CD4-positive, alpha-beta memory T cell (primary cell): ENCODE measurements around the gene CYB5RL. TPM values are rescaled to one million over a fixed set of nuclear protein-coding genes. Genes with fewer than 3 reads are reported as not detected.
"Not testable (repeated sequence)": the region's sequence is repeated elsewhere in the genome, so short reads cannot be mapped to it uniquely, and the experiment has no call there.

Source experiments
- CTCF ChIA-PET: fragments of 350-600 bp; sonication (Branson Sonifier 250); formaldehyde crosslinking; loops from one replicate; lab custom pipeline; 2021; ENCODE audit warnings: inconsistent platforms; ENCODE audit not compliant: partially characterized antibody; lab: Charles Lee
- POLR2A ChIA-PET: fragments of 350-600 bp; sonication (Branson Sonifier 250); formaldehyde crosslinking; loops from one replicate; lab custom pipeline; 2021; ENCODE audit not compliant: partially characterized antibody; lab: Charles Lee
- DNase-seq, 5 donors: peaks; one replicate each; pipeline versions ENCODE4 v3.0.0 to v3.0.0-alpha.2; 2020 to 2022; ENCODE audit warnings: mixed read lengths in 1 of 5
- H3K27ac ChIP-seq: one replicate; pipeline ENCODE4 v1.7.0; 2013; ENCODE audit warnings: low read depth, low read length
- H3K27me3 ChIP-seq: 2 replicates; pipeline ENCODE4 v1.7.0; 2013; ENCODE audit warnings: mild to moderate bottlenecking, low read length, moderate library complexity; ENCODE audit not compliant: insufficient read depth
- H3K36me3 ChIP-seq: 2 replicates; pipeline ENCODE4 v1.7.0; 2013; ENCODE audit warnings: mild to moderate bottlenecking, low read length, moderate library complexity; ENCODE audit not compliant: insufficient read depth
- H3K4me1 ChIP-seq: 2 replicates; pipeline ENCODE4 v1.7.0; 2013; ENCODE audit warnings: mild to moderate bottlenecking, low read length, moderate library complexity; ENCODE audit not compliant: insufficient read depth
- H3K4me3 ChIP-seq, 2 donors: one replicate each; pipeline ENCODE4 v1.7.0; 2013; ENCODE audit warnings: low read length in 2 of 2, mild to moderate bottlenecking in 1 of 2
- H3K9me3 ChIP-seq, 2 donors: one replicate each; pipeline ENCODE4 v1.7.0; 2013; ENCODE audit warnings: low read length in 2 of 2, control low read depth in 1 of 2; ENCODE audit not compliant: control insufficient read depth in 1 of 2
- H3K27ac Mint-ChIP-seq, 7 donors: one replicate each; pipeline ENCODE4 v1.8.0; 2020 to 2021; ENCODE audit warnings: mixed read lengths in 7 of 7, mild to moderate bottlenecking in 6 of 7, inconsistent platforms in 3 of 7, moderate library complexity in 3 of 7
- H3K27me3 Mint-ChIP-seq, 2 donors: one replicate each; pipeline ENCODE4 v1.8.0; 2020 to 2021; ENCODE audit warnings: mixed read lengths in 2 of 2
- H3K36me3 Mint-ChIP-seq, 2 donors: one replicate each; pipeline ENCODE4 v1.8.0; 2020 to 2021; ENCODE audit warnings: mixed read lengths in 2 of 2, inconsistent platforms in 1 of 2, mild to moderate bottlenecking in 1 of 2
- H3K4me1 Mint-ChIP-seq, 4 donors: one replicate each; pipeline ENCODE4 v1.8.0; 2020 to 2021; ENCODE audit warnings: mixed read lengths in 4 of 4, mild to moderate bottlenecking in 1 of 4
- H3K4me3 Mint-ChIP-seq, 8 donors: one replicate each; pipeline ENCODE4 v1.8.0; 2020 to 2021; ENCODE audit warnings: mixed read lengths in 8 of 8, mild to moderate bottlenecking in 7 of 8, moderate library complexity in 6 of 8, inconsistent platforms in 3 of 8
- H3K9me3 Mint-ChIP-seq, 8 donors: one replicate each; pipeline ENCODE4 v1.8.0; 2020 to 2021; ENCODE audit warnings: mixed read lengths in 8 of 8, mild to moderate bottlenecking in 5 of 8, inconsistent platforms in 3 of 8, moderate library complexity in 1 of 8
- intact Hi-C: fragments of 100-400 bp; cut with micrococcal nuclease; formaldehyde crosslinking; loops from one replicate; pipeline ENCODE4 v1.15.1; 2023
- polyA plus RNA-seq, 2 donors: library from polyadenylated mRNA; unstranded; fragments of 300-500 nt; fragmentation: Illumina TruSeq; gene quantifications; one replicate each; pipeline ENCODE4 v1.2.3, GENCODE V29; 2021
- total RNA-seq, 2 experiments: library from RNA; stranded (reverse); gene quantifications; one replicate each; pipeline ENCODE4 v1.2.3, GENCODE V29; 2021

Gene CYB5RL
- total and polyA plus RNA-seq, 4 experiments from 2014 or later: 1.3 to 10.7 (median 7.5) TPM

DNA sequence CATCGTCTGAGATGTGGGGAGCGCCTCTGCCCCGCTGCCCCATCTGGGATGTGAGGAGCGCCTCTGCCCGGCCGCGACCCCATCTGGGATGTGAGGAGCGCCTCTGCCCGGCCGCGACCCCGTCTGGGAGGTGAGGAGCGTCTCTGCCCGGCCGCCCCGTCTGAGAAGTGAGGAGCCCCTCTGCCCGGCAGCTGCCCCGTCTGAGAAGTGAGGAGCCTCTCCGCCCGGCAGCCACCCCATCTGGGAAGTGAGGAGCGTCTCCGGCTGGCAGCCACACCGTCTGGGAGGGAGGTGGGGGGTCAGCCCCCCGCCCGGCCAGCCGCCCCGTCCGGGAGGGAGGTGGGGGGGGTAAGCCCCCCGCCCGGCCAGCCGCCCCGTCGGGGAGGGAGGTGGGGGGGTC, 33.4 kb upstream of the CYB5RL start:
- H3K27ac Mint-ChIP-seq, DNase-seq, CTCF ChIA-PET, H3K27me3 ChIP-seq, H3K27me3 Mint-ChIP-seq, H3K4me3 Mint-ChIP-seq, H3K9me3 Mint-ChIP-seq, H3K27ac ChIP-seq, H3K36me3 ChIP-seq, POLR2A ChIA-PET, H3K4me3 ChIP-seq, intact Hi-C loops, H3K9me3 ChIP-seq: not testable (repeated sequence)
- peaks cover 18% of the 10 kb centered on the region for H3K4me1 ChIP-seq
- peaks cover 12 to 32% (median 23%) of the 10 kb centered on the region in 4 donors for H3K4me1 Mint-ChIP-seq
- peaks cover 28 to 34% of the 10 kb centered on the region in 2 donors for H3K36me3 Mint-ChIP-seq

GRCh38 chr1:54230507-54231339, 30.9 kb upstream of the CYB5RL start:
- no peak overlapping the region for H3K4me3 ChIP-seq
- H3K27me3 Mint-ChIP-seq: no peaks in the 10 kb centered on the region
- H3K36me3 Mint-ChIP-seq: peaks cover 16% of the 10 kb centered on the region in 2 donors
- H3K36me3 ChIP-seq: no peaks in the 10 kb centered on the region
- peak overlapping the region in 1 of 8 donors; percentile 26 for H3K4me3 Mint-ChIP-seq
- no peak overlapping the region for H3K27ac ChIP-seq
- H3K9me3 ChIP-seq: no peaks in the 10 kb centered on the region
- H3K4me1 Mint-ChIP-seq: peaks cover 12 to 32% (median 22%) of the 10 kb centered on the region in 4 donors
- H3K4me1 ChIP-seq: peaks cover 18% of the 10 kb centered on the region
- peak in 1 of 5 donors; percentile 8 for DNase-seq
- intact Hi-C loops: no loop called here
- H3K9me3 Mint-ChIP-seq: peaks cover 0 to 2% (median 0%) of the 10 kb centered on the region in 8 donors
- no peaks in the 10 kb centered on the region for H3K27me3 ChIP-seq
- POLR2A ChIA-PET: interaction anchor here (0.8 kb wide), 1 partner anchor 115 kb away, joined by 3 read pairs; no protein-coding TSS in a partner anchor
- CTCF ChIA-PET: no interaction called here
- peak overlapping the region; percentile 7 to 93 (median 73) for H3K27ac Mint-ChIP-seq

DNA sequence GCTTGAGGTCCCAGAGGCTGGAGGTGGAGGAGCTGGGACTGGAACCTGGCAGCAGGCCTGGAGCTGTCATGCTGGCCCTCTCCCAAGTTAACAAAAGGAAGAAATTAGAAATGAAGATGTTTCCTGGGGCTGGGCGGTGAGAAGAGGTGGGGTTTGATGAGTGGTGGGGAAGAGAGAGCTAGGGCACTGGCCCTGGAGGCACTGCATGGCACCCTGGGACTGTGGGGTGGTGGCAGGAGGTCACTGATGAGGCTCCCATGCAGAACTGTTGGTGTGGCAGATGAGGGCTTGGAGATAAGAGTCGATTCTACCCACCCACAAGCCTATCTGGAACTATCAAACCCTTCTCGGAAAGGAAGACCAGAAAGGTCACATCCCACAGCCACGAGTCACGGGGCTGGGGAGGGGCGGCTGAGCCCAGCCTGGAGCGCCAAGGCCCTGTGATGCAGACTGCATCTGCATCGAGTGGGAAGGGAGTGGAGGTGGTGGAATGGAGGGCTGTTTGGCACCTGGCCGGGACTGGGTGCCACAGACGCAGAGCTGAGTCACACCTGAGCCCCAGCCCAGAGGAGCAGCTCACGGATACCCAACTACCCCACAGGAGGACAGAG, 29.6 kb upstream of the CYB5RL start:
- H3K9me3 ChIP-seq: no peaks in the 10 kb centered on the region
- DNase-seq: no peak
- peak overlapping the region in 5 of 8 donors; percentile 9 to 45 (median 25) for H3K4me3 Mint-ChIP-seq
- peaks cover 0 to 2% (median 0%) of the 10 kb centered on the region in 8 donors for H3K9me3 Mint-ChIP-seq
- no peaks in the 10 kb centered on the region for H3K27me3 Mint-ChIP-seq
- H3K4me1 Mint-ChIP-seq: peaks cover 12 to 28% (median 22%) of the 10 kb centered on the region in 4 donors
- H3K4me3 ChIP-seq: no peak overlapping the region
- H3K27me3 ChIP-seq: no peaks in the 10 kb centered on the region
- H3K36me3 Mint-ChIP-seq: peaks cover 15 to 21% of the 10 kb centered on the region in 2 donors
- peaks cover 18% of the 10 kb centered on the region for H3K4me1 ChIP-seq
- H3K36me3 ChIP-seq: no peaks in the 10 kb centered on the region
- intact Hi-C loops: no loop called here
- no peak overlapping the region for H3K27ac ChIP-seq
- ChIA-PET POLR2A (interaction anchor here (0.8 to 1.4 kb wide), 2 partner anchors 9 to 116 kb away, joined by 3 read pairs; no protein-coding TSS in a partner anchor), CTCF (no interaction called here)
- H3K27ac Mint-ChIP-seq: peak overlapping the region; percentile 2 to 89 (median 65)

GRCh38 chr1:54228638-54229079, 28.8 kb upstream of the CYB5RL start:
- Histone ChIP-seq H3K4me3 (no peak overlapping the region), H3K9me3 (no peaks in the 10 kb centered on the region), H3K27ac (no peak overlapping the region), H3K36me3 (no peaks in the 10 kb centered on the region), H3K4me1 (peaks cover 18% of the 10 kb centered on the region), H3K27me3 (no peaks in the 10 kb centered on the region)
- peaks cover 14 to 28% of the 10 kb centered on the region in 2 donors for H3K36me3 Mint-ChIP-seq
- intact Hi-C loops: no loop called here
- H3K9me3 Mint-ChIP-seq: peaks cover 0 to 2% (median 0%) of the 10 kb centered on the region in 8 donors
- H3K27me3 Mint-ChIP-seq: no peaks in the 10 kb centered on the region
- no peak overlapping the region for H3K4me3 Mint-ChIP-seq
- no peak for DNase-seq
- H3K27ac Mint-ChIP-seq: no peak overlapping the region
- ChIA-PET POLR2A (interaction anchor here (1.4 kb wide), 1 partner anchor 10 kb away, joined by 3 read pairs; no protein-coding TSS in a partner anchor), CTCF (no interaction called here)
- H3K4me1 Mint-ChIP-seq: peaks cover 12 to 28% (median 22%) of the 10 kb centered on the region in 4 donors

DNA sequence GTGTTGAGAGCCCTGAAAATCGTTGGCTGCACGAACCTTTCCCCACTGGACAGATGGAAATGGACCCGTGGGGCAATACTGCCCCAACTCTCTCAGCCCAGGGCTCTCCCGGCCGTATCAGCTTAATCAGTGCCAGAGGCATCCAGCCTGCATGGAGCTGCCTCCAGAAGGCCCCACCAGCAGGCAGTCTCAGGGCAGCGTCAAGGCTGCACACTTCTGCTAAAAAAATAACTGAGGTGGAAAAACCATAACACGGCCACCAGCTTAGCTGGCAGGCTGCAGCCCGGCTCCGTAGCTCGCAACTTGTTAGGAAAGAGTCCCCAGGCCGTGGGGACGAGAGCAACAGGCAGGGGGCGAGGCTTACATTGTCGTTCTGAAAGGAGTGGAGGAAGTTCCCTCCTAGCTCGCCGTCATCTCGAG, 28.1 kb upstream of the CYB5RL start:
- peaks cover 18% of the 10 kb centered on the region for H3K4me1 ChIP-seq
- H3K4me3 ChIP-seq: no peak overlapping the region
- peak overlapping the region in 2 of 7 donors; percentile 22 to 24 for H3K27ac Mint-ChIP-seq
- no peak for DNase-seq
- H3K27me3 ChIP-seq: no peaks in the 10 kb centered on the region
- peaks cover 0 to 2% (median 0%) of the 10 kb centered on the region in 8 donors for H3K9me3 Mint-ChIP-seq
- H3K36me3 ChIP-seq: no peaks in the 10 kb centered on the region
- no peak overlapping the region for H3K27ac ChIP-seq
- POLR2A ChIA-PET: interaction anchor here (1.2 kb wide), 1 partner anchor 260 kb away, joined by 4 read pairs; no protein-coding TSS in a partner anchor
- peaks cover 12 to 28% (median 22%) of the 10 kb centered on the region in 4 donors for H3K4me1 Mint-ChIP-seq
- peaks cover 14 to 28% of the 10 kb centered on the region in 2 donors for H3K36me3 Mint-ChIP-seq
- no peak overlapping the region for H3K4me3 Mint-ChIP-seq
- H3K27me3 Mint-ChIP-seq: no peaks in the 10 kb centered on the region
- intact Hi-C loops: no loop called here
- CTCF ChIA-PET: no interaction called here
- no peaks in the 10 kb centered on the region for H3K9me3 ChIP-seq

- H3K9me3 Mint-ChIP-seq: peaks cover 0 to 2% (median 0%) of the 10 kb centered on the region in 8 donors
- H3K27me3 Mint-ChIP-seq: no peaks in the 10 kb centered on the region
- Histone ChIP-seq H3K36me3 (no peaks in the 10 kb centered on the region), H3K9me3 (no peaks in the 10 kb centered on the region), H3K4me1 (peaks cover 18% of the 10 kb centered on the region), H3K27ac (no peak overlapping the region), H3K27me3 (no peaks in the 10 kb centered on the region), H3K4me3 (no peak overlapping the region)
- H3K36me3 Mint-ChIP-seq: peaks cover 14 to 32% of the 10 kb centered on the region in 2 donors
- peaks cover 12 to 30% (median 25%) of the 10 kb centered on the region in 4 donors for H3K4me1 Mint-ChIP-seq
- DNase-seq: no peak
- ChIA-PET CTCF (no interaction called here), POLR2A (interaction anchor here (1.2 kb wide), 1 partner anchor 260 kb away, joined by 4 read pairs; no protein-coding TSS in a partner anchor)
- H3K4me3 Mint-ChIP-seq: no peak overlapping the region
- intact Hi-C loops: no loop called here
- H3K27ac Mint-ChIP-seq: peak overlapping the region in 2 of 7 donors; percentile 24 to 35
Measured at GRCh38 chr1:54227091-54227602, 27.3 kb upstream of the CYB5RL start.
